HG03520 (cell line): ENCODE results near the gene ASAP3.

ENCODE experiments used
- ATAC-seq: cut with Tn5 transposase; IDR thresholded peaks from one replicate; pipeline ENCODE4 v1.9.1; 2021; ENCODE audit warnings: mild to moderate bottlenecking, moderate library complexity; ENCODE audit not compliant: unreplicated experiment

The ASAP3 gene

DNA sequence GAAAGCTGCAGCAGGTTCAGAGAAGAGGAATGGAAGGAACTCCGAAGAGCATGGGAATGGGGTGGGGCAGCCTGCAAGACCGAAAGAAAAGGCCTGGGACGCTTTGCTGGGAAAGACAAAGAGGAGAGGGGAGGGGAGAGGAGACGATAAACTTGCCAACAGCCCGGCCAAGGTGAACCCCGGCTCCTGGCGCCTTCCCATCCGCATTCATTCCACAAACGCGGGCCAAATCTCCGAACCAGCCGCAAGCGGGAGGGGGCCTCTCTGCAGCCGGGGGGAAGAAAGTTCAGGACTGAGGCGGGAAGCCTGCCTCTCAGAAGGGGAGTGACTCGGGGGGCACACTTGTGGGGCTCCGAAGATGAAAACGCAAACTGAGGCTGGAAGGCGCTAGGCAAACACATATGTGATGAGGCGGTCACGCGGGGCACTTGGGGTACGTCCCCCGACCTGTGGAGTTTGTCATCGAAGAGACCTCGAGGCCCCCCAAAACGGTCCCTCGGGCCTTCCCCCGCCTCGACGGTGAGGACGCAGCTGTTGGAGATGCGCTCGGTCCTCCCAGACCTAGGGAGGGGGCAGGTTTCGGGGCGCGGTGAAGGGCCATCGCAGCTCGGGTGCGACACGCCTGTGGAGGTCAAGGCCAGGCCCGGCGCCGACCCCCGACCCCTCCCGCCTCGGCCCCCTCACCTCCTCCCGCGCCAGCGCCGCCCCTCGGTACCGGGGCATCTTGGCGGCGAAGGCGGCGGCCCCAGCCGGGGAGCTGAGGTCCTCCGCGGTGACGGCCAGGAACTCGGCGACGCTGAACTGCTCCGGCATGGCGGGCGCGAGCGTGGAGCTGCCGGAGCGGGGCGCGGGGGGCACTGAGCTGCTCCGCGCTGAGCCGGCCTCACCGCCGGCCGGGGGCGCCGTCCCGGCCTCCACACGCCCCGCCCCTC, at the start of gene ASAP3:
TSS of gene ASAP3 (minus strand) at position 859 of the 932 bp plus-strand sequence. CDS start at position 813, 46 bp downstream.
- no peak for ATAC-seq

DNA sequence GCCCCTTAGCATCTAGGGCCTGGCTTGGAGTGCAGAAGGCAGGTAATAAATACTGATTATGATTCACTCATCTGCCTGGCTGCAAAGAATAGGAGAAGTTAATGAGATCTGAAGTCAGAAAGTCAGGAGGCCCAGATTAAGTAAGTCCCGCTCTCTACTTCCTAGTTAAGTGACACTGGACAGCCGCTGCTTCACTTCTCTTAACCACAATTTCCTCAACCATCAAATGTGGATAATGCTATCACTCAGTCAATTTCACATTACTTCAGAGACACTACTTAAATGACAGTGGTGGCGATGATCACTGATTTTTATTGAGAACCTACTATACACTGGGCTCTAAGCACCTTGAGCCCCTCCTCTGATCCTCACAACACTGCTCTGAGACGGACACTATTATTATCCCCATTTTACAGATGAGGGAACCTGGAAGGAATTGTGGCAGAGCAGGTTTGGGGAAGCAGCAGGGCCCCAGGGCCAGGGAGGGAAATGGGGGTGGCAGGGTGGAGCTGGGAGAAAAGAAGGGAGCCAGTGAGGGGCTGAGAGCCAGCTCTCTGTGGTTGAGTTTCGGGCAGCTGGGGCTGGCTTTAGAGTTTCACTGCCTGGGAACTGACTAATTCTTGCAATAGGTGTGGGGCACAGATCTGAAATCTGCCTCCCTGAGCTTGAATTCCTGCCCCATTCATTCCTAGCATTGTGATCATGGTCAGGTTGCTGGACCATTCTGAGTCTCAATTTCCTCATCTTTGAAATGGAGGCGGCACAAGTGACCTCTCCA, 49.5 kb upstream of the ASAP3 start:
- no peak for ATAC-seq

- no peak for ATAC-seq
Measured at GRCh38 chr1:23531562-23532094, 47.6 kb upstream of the ASAP3 start.

GRCh38 chr1:23530747-23531561, 47.0 kb upstream of the ASAP3 start, which contains the start of gene E2F2:
Gene E2F2 (minus strand): TSS chr1:23531233. CDS start chr1:23530793, 440 bp downstream.
- ATAC-seq: peak; percentile 38

GRCh38 chr1:23530087-23530746, 46.2 kb upstream of the ASAP3 start:
- ATAC-seq: no peak

DNA sequence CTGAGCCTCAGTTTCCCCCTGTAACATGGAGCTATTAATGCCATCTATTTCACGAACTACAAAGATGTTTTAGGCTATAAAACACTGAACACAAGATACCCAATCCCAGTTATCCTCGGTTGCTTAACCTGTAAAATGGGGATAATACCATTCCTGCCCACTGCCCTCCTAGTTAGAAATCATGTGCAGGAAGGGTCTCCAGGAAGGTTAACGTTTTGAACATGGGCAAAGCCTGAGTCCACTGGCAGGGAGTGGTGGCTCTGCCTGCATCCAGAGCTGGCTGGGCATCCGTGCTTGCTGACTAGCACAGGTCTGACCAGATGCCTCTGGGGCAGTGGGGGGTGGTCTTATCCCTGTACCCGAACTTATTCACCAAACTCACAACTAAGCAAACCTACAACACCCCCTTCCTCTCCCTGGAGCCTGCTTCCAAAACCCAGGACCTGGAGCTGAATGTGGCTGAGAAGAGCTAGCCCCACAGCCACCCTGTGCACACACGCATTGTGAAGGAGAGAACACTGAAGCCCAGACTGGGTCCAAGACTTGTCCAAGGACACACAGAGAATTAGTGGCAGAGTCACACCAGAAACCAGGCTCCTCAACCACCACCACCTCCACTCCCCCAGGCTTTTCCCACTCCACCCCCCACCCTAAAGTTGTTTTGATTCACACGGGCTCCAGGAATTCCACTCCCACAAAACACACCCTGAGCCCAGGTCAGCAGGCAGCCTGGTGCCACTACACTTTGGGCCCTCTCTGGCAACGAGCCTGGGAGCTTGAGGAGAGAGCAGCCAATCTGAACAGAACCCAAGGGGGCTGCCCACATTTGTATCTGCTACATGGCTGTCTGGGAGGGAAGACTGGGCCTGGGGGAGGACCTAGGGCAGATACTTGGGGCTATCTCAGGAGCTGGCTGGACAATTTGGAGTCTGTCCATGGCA, 45.4 kb upstream of the ASAP3 start:
- no peak for ATAC-seq

GRCh38 chr1:23528250-23528978, 44.4 kb upstream of the ASAP3 start:
- no peak for ATAC-seq

DNA sequence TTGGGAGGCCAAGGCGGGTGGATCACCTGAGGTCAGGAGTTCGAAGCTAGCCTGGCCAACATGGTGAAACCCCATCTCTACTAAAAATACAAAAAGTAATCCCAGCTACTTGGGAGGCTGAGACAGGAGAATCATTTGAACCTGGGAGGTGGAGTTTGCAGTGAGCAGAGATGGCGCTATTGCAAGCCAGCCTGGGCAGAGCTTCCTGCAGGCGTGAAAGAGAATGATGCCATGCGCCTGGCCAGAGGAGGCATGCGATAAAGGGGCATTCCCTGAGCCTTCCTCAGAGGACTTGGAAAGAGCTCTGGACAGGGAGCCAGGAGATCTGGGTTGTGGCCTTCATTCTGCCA, 43.9 kb upstream of the ASAP3 start:
- ATAC-seq: no peak

DNA sequence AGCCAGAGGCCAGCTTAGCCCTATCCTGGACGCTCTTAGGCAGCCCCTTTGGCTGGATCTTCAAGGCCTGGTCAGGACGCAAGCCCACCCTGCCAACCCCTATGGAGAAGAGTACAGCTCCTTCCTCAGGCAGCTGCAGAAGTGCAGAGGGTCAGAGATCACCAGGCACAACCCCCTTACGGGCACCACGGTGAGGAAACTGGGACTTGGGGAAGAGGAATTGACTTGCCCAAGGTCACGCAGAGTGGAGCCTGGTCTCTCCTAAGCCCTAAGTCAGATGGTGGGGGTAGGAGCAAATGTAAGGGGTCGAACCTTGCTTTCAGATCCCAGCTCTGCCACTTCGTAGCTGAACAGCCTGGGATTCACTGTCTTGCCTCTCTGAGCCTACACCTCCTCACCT, 43.4 kb upstream of the ASAP3 start:
- ATAC-seq: no peak

GRCh38 chr1:23526329-23527041, 42.5 kb upstream of the ASAP3 start:
- ATAC-seq: no peak

- no peak for ATAC-seq
Measured at GRCh38 chr1:23525558-23526250, 41.7 kb upstream of the ASAP3 start.

- ATAC-seq: no peak
Measured at GRCh38 chr1:23524716-23525401, 40.9 kb upstream of the ASAP3 start.

GRCh38 chr1:23524163-23524562, 40.2 kb upstream of the ASAP3 start:
- ATAC-seq: no peak

DNA sequence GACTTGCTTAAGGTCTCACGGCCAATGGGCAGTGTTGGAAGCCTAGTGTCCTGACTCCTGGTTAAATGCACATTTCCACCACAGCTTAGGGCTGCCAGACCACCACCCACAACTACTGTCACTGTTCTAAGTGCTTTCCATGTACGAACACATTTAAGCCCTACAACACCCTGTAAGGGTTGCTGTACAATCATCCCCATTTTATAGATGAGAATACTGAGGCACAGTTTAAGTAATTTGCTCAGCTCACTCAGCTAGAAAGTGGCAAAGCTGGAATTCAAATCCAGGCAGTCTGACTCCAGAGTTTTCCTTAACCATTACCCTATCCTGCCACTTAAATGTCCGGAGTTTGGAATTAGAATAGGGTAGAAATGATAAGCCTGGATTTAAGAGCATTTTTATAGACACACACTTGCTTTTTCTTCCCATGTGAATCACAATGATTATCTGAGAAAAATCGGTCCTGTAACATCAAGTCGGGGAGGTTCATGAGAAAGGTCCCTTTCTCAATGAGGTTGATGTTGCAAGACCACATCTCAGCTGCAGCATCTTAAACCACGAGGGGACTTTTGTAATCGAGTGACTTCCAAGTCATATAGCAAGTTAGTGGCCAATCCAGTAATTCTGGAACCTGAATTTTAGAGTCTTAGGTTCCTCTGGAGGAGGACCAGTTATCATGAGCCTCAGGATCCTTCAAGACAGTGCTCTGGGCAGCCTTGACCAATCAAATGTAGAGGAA, 38.4 kb upstream of the ASAP3 start:
- no peak for ATAC-seq

GRCh38 chr1:23521588-23521987, 37.6 kb upstream of the ASAP3 start:
- no peak for ATAC-seq

DNA sequence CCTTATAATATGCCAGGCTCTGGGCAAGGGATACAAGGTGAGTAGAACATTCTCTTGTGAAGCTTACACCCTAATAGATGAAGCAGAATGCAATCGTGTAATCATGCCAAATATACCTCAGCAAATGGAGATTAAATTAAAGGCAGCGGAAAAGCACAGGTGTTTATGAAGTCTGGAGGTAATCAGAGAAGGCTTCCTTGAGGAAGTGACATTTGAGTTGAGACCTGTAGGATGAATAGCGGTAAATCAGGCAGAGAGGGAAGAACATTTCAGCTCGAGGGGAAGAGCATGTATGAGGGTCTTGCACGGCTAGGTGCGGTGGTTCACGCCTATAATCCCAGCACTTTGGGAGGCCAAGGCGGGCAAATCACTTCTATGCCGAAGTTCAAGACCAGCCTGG, 33.6 kb upstream of the ASAP3 start:
- ATAC-seq: no peak
